Left ventricle myocardium superior (tissue), 1 donor: ENCODE measurements around the gene FXYD6. TPM values are rescaled to one million over a fixed set of nuclear protein-coding genes. Genes with fewer than 3 reads are reported as not detected.
"Not testable (repeated sequence)": the region's sequence is repeated elsewhere in the genome, so short reads cannot be mapped to it uniquely, and the experiment has no call there.

Experiments used
- ATAC-seq: fragments of 200-7000 bp; cut with Tn5 transposase; one replicate; pipeline ENCODE4 v1.9.1; 2020; ENCODE audit warnings: mild to moderate bottlenecking, moderate library complexity
- DNase-seq: peaks from one replicate; pipeline ENCODE4 v3.0.0-alpha.2; 2020
- intact Hi-C: fragments of 100-400 bp; cut with micrococcal nuclease; formaldehyde crosslinking; loops from one replicate; pipeline ENCODE4 v1.11.0; 2022
- long read RNA-seq: library from polyadenylated mRNA; unstranded; transcript quantifications from one replicate; pipeline ENCODE4 v2.0.0, GENCODE V29; 2021
- total RNA-seq: library from RNA; stranded (reverse); fragmentation: NEBNext Ultra II Directional; extraction: Animal tissue kit (Norgen Biotek cat#: 25700); gene quantifications from one replicate; pipeline ENCODE4 v1.2.1, GENCODE V29; 2021
- donor health status: DM: no; HTN: yes; CAD: no; lungs with severe emphysema.

Gene FXYD6, protein sequence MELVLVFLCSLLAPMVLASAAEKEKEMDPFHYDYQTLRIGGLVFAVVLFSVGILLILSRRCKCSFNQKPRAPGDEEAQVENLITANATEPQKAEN
- total RNA-seq: 35.4 TPM
- long read RNA-seq, transcript FXYD6-204 (8 exons, 2,171 nt): major isoform, 33 of 83 reads
- long read RNA-seq, partial matches to known transcripts: 3 of 83 reads
- long read RNA-seq, other reads (novel, unspliced or antisense): 42 of 83 reads

DNA sequence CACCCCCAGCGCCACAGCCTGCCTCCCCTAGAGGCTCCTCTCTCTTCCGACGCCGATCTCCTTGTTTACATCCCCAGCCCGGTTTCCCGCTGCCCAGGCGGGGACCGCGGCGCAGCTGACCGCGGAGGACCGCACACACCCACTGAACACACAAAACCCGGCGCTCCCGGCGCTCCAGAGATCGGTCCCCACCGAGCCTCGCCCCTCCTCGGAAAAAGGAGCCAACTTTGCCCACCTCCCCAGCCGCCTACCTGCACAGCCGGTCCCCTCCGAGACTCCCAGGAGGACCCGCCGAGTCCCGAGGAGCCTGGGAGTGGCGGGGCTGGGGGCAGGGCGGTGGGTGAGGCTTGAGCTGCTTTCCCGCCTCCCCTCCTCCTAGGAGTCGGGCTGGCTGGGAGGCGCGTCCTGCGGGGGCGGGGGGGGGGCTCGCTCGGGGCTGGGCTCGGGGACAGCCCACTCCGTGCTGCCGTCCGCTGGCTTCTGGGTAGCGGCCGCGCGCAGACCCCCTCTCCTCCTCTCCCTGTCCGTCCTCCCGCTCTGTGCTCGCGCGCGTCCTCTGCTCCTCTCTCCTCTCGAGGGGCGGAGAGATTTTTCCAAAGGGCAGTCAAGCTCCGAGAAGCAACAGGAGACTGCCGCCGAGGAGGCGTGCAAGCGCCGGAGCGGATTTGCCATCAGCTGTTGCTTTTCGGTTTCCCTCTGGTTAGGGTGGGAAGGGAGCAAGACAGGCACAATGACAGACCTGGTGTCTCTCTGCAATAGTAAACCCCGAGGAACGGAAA lies at the start of gene FXYD6:
Gene FXYD6, minus strand, starts transcription at position 318 of the 779 bp plus-strand sequence. CDS start 33,882 bp downstream, outside the sequence.
- DNase-seq (peak; percentile 79), ATAC-seq (peak; percentile 79)
- intact Hi-C loops: no loop called here

GRCh38 chr11:117926166-117926565 lies 49.7 kb upstream of the FXYD6 start:
- intact Hi-C loops, ATAC-seq, DNase-seq: not testable (repeated sequence)

DNA sequence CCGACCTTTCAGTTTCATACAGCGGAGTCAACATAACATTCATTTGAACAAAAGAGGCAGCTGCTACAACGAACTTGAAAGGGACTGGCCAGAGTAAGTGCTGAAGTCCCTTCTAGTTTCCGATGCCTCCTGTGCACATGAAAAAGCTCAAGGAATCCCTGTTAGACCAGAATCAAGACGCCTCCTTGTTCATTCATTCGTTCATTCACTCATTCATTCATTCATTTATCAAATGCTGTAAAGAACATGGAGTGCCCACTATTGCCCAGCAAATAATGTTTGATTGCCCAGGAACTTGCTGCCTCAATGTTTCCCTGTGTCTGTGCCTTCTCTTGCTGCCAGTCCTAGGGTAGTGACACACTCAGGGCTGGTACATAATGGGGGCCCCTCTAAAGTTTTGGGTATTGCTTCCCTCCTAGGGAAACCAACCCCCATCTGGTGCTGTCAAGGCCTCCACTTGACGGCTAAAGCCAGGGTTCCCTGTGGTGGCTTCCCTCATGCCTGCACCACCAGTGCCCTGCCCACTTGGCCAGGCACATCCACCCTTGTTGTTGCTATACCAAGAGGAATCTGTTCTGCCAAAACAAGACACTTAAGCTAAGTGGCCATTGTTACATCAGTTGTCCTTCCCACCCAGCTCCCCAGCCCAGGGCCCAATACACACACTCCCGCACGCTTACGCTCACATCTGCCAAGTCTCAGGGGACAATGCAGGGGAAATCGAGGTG lies 48.9 kb upstream of the FXYD6 start:
- ATAC-seq (peak; percentile 93), DNase-seq (peak; percentile 49)
- intact Hi-C loops: no loop called here

- intact Hi-C loops: no loop called here
- no peak for ATAC-seq
- no peak for DNase-seq
Measured at GRCh38 chr11:117924631-117925170, 48.2 kb upstream of the FXYD6 start.

GRCh38 chr11:117923773-117924172 lies 47.3 kb upstream of the FXYD6 start:
- no peak for DNase-seq
- no peak for ATAC-seq
- intact Hi-C loops: no loop called here

GRCh38 chr11:117923275-117923674 lies 46.8 kb upstream of the FXYD6 start:
- ATAC-seq (no peak), DNase-seq (no peak)
- intact Hi-C loops: no loop called here

GRCh38 chr11:117921893-117922292 lies 45.4 kb upstream of the FXYD6 start:
- ATAC-seq (no peak), DNase-seq (no peak)
- intact Hi-C loops: no loop called here

- intact Hi-C loops: no loop called here
- no peak for ATAC-seq
- no peak for DNase-seq
Measured at GRCh38 chr11:117921456-117921855, 45.0 kb upstream of the FXYD6 start.

GRCh38 chr11:117919781-117920221 lies 43.3 kb upstream of the FXYD6 start:
- DNase-seq (no peak), ATAC-seq (no peak)
- intact Hi-C loops: no loop called here

DNA sequence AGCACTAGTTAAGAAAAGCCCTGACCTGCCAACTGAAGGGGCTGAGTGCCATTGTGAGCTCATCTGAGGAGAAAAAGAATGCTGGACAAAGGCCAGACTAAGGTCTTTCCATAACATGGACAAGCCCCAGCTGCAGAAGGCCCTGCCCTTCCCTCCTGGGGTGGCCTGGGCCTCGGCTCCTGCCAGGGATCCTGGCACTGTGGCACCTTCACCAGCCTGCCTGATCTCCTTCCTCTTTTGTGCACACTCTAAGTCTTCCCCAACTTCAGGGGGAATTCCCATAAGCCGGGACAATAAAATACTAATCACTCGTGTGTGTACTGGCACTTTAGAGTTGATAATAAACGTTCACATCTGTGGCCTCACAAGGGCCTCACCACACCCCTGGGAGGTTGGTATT lies 42.9 kb upstream of the FXYD6 start:
- intact Hi-C loops: no loop called here
- peak; percentile 17 for ATAC-seq
- DNase-seq: no peak

- ATAC-seq (no peak), DNase-seq (no peak)
- intact Hi-C loops: no loop called here
Measured at GRCh38 chr11:117918366-117919255, 42.2 kb upstream of the FXYD6 start.

- DNase-seq: no peak
- ATAC-seq: no peak
- intact Hi-C loops: no loop called here
Measured at GRCh38 chr11:117917591-117918151, 41.2 kb upstream of the FXYD6 start.

GRCh38 chr11:117916956-117917355 lies 40.5 kb upstream of the FXYD6 start:
- ATAC-seq (no peak), DNase-seq (no peak)
- intact Hi-C loops: no loop called here

GRCh38 chr11:117915672-117916235 lies 39.3 kb upstream of the FXYD6 start:
- intact Hi-C loops: no loop called here
- ATAC-seq (no peak), DNase-seq (no peak)

DNA sequence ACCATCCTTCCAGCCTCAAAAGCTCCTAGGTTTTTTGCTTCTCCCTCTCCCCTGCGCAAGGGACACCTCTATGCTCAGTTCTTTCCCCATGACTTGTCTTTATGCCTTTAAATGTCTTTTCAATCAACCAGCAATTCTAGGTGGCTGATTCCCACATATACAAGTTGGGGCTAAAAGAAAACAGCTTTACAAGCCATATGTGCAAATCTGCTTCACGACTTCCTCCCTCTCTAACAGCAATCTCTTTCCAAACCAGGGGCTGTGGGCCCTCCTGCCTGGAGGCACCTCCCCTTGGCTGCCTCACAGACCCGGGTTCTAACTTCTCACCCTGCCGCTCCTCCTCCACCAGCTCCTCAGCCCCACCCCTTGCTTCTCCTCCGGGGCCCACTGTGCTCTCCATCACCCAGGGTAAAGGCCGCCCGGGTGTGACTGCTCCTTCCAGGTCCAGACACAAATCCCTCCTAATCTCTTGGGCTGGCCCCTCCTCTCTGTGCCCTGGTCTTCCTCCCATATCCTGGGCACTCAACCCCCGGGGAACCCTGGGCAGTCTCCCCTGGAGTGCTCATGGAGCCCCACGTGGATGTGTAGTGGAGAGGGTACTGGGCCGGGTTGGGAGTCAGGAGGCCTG lies 38.6 kb upstream of the FXYD6 start:
- ATAC-seq: no peak
- intact Hi-C loops: no loop called here
- no peak for DNase-seq

GRCh38 chr11:117914398-117914761 lies 37.9 kb upstream of the FXYD6 start:
- DNase-seq: no peak
- ATAC-seq: no peak
- intact Hi-C loops: no loop called here

- ATAC-seq (no peak), DNase-seq (no peak)
- intact Hi-C loops: no loop called here
Measured at GRCh38 chr11:117913736-117914397, 37.4 kb upstream of the FXYD6 start.
